WTC11 (cell line): ENCODE measurements around the gene NOP9. TPM values are rescaled to one million over a fixed set of nuclear protein-coding genes. Genes with fewer than 3 reads are reported as not detected.

Experiments used
- ATAC-seq: fragments of 200-7000 bp; cut with Tn5 transposase; 2 replicates; pipeline ENCODE4 v1.10.0; 2021; ENCODE audit warnings: mild to moderate bottlenecking, moderate library complexity
- CTCF ChIA-PET: fragments of 300-600 bp; sonication (Branson Sonifier 250); formaldehyde crosslinking; loops from one replicate; lab custom pipeline; 2021; ENCODE audit warnings: antibody characterized with exemption; lab: Charles Lee
- POLR2A ChIA-PET: fragments of 350-600 bp; sonication (Branson Sonifier 250); formaldehyde crosslinking; loops from one replicate; lab custom pipeline; 2021; ENCODE audit warnings: antibody characterized with exemption; lab: Charles Lee
- DNase-seq: peaks from one replicate; pipeline ENCODE4 v3.0.0; 2021; ENCODE audit warnings: low spot score
- H3K27ac Mint-ChIP-seq: 2 replicates; pipeline ENCODE4 v1.8.0; 2021; ENCODE audit warnings: mixed read lengths
- H3K27me3 Mint-ChIP-seq: 2 replicates; pipeline ENCODE4 v1.8.0; 2021; ENCODE audit warnings: low read depth, mild to moderate bottlenecking, moderate library complexity, mixed read lengths
- H3K36me3 Mint-ChIP-seq: 2 replicates; pipeline ENCODE4 v1.8.0; 2021; ENCODE audit warnings: mixed read lengths
- H3K4me1 Mint-ChIP-seq: 2 replicates; pipeline ENCODE4 v1.8.0; 2022; ENCODE audit warnings: mixed read lengths
- H3K4me3 Mint-ChIP-seq: 2 replicates; pipeline ENCODE4 v1.8.0; 2021; ENCODE audit warnings: mild to moderate bottlenecking, moderate library complexity, mixed read lengths
- H3K9me3 Mint-ChIP-seq: 2 replicates; pipeline ENCODE4 v1.8.0; 2021; ENCODE audit warnings: mixed read lengths
- ARID4B ChIP-seq: sonication (generic); formaldehyde crosslinking; IDR thresholded peaks from 2 replicates; pipeline ENCODE4 v1.8.0; 2023; ENCODE audit warnings: missing genetic modification reagents, mild to moderate bottlenecking, borderline replicate concordance
- CREM ChIP-seq: sonication (generic); formaldehyde crosslinking; IDR thresholded peaks from 2 replicates; pipeline ENCODE4 v1.8.1; 2022; ENCODE audit warnings: mild to moderate bottlenecking, missing genetic modification reagents, moderate library complexity
- FOXJ3 ChIP-seq: sonication (generic); formaldehyde crosslinking; IDR thresholded peaks from 2 replicates; pipeline ENCODE4 v1.9.0; 2021; ENCODE audit warnings: missing genetic modification reagents, mild to moderate bottlenecking, borderline replicate concordance
- FOXP1 ChIP-seq: sonication (generic); formaldehyde crosslinking; IDR thresholded peaks from 2 replicates; pipeline ENCODE4 v1.8.0; 2022; ENCODE audit warnings: missing genetic modification reagents, mild to moderate bottlenecking, moderate library complexity, borderline replicate concordance
- JAZF1 ChIP-seq: fragments of 250-450 bp; sonication (Bioruptor Pico); IDR thresholded peaks from 2 replicates; pipeline ENCODE4 v1.9.0; 2021; ENCODE audit warnings: moderate library complexity, mild to moderate bottlenecking, inconsistent platforms
- NFATC4 ChIP-seq: fragments of 250-450 bp; sonication (Bioruptor Pico); IDR thresholded peaks from 2 replicates; pipeline ENCODE4 v1.9.0; 2021; ENCODE audit warnings: mild to moderate bottlenecking
- SP1 ChIP-seq: sonication (generic); formaldehyde crosslinking; conservative IDR thresholded peaks from 2 replicates; pipeline ENCODE4 v1.8.1; 2022; ENCODE audit warnings: missing genetic modification reagents
- TEAD4 ChIP-seq: sonication (generic); formaldehyde crosslinking; IDR thresholded peaks from 2 replicates; pipeline ENCODE4 v1.8.0; 2022; ENCODE audit warnings: mild to moderate bottlenecking, missing genetic modification reagents
- ZBTB21 ChIP-seq: sonication (generic); formaldehyde crosslinking; IDR thresholded peaks from 2 replicates; pipeline ENCODE4 v1.8.1; 2023; ENCODE audit warnings: mild to moderate bottlenecking, missing genetic modification reagents, borderline replicate concordance
- ZNF121 ChIP-seq: sonication (generic); formaldehyde crosslinking; IDR thresholded peaks from 2 replicates; pipeline ENCODE4 v1.8.0; 2023; ENCODE audit warnings: missing genetic modification reagents
- ZNF263 ChIP-seq: sonication (generic); formaldehyde crosslinking; IDR thresholded peaks from 2 replicates; pipeline ENCODE4 v1.8.1; 2022; ENCODE audit warnings: low read depth, mild to moderate bottlenecking, moderate library complexity, missing genetic modification reagents
- ZNF281 ChIP-seq: sonication (generic); formaldehyde crosslinking; IDR thresholded peaks from 2 replicates; pipeline ENCODE4 v1.8.0; 2023; ENCODE audit warnings: mild to moderate bottlenecking, missing genetic modification reagents
- total RNA-seq: library from RNA; stranded (reverse); gene quantifications from 3 replicates; pipeline ENCODE4 v1.2.3, GENCODE V29; 2021
- TF ChIP-seq, protein P1 (sequence below): sonication (generic); formaldehyde crosslinking; IDR thresholded peaks from 2 replicates; pipeline ENCODE4 v1.8.0; 2022; ENCODE audit warnings: mild to moderate bottlenecking, missing genetic modification reagents
- TF ChIP-seq, protein P2 (sequence below): sonication (generic); formaldehyde crosslinking; IDR thresholded peaks from 2 replicates; pipeline ENCODE4 v1.8.0; 2022; ENCODE audit warnings: mild to moderate bottlenecking, missing genetic modification reagents
- TF ChIP-seq, protein P3 (sequence below): sonication (generic); formaldehyde crosslinking; IDR thresholded peaks from 2 replicates; pipeline ENCODE4 v1.8.1; 2023; ENCODE audit warnings: mild to moderate bottlenecking, missing genetic modification reagents, moderate library complexity
- TF ChIP-seq, protein P4 (sequence below): fragments of 250-450 bp; sonication (Bioruptor Pico); IDR thresholded peaks from 2 replicates; pipeline ENCODE4 v1.8.0; 2021; ENCODE audit warnings: mild to moderate bottlenecking

NOP9 gene
- total RNA-seq, 1 experiment from 2014 or later = 44.4 TPM

DNA sequence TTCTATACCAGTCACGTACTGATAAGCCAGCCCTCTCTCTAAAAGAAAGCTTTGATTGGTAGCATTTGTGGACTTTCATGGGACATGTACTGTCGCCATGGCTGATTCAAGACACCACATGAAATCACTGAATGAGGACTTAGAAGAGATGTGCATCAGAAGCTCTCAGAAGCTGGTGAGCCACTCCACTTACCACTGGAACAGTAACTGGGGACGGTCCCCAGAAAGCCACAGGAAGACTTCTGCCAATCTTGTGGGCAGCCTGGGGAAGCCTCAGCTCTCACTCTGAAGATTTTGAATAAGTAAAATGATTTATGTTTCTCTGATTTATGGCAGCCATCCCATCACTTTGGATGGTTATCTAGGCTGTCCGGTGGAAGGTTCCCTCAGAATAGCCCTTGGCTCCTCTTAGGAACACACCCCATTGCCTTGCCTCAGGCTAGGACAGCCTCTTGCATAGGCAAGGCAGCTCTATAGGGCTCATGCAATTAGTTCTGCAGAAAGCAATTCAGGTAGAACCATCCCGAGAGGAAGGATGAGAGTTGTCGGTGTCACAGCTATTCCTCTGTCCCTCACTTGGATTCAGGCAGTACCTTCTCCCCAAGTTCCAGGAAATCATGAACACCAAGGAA lies 9.9 kb upstream of the NOP9 start (continued):
- TF ChIP-seq, protein P1, sequence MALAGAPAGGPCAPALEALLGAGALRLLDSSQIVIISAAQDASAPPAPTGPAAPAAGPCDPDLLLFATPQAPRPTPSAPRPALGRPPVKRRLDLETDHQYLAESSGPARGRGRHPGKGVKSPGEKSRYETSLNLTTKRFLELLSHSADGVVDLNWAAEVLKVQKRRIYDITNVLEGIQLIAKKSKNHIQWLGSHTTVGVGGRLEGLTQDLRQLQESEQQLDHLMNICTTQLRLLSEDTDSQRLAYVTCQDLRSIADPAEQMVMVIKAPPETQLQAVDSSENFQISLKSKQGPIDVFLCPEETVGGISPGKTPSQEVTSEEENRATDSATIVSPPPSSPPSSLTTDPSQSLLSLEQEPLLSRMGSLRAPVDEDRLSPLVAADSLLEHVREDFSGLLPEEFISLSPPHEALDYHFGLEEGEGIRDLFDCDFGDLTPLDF (CRISPR knock-in tag) = no peak
- TF ChIP-seq FOXJ3 (CRISPR knock-in tag) (no peak), ZNF263 (CRISPR knock-in tag) (no peak)

GRCh38 chr14:24290746-24291145 lies 8.9 kb upstream of the NOP9 start:
- POLR2A ChIA-PET = interaction anchor here (1.0 kb wide), 1 partner anchor 19 kb away, joined by 3 read pairs; the partner anchor contains the start of gene RABGGTA
- Mint-ChIP-seq H3K4me3 (no peak overlapping the region), H3K4me1 (no peaks in the 10 kb centered on the region), H3K36me3 (no peaks in the 10 kb centered on the region; the same call in none of the 2 replicates), H3K9me3 (no peaks in the 10 kb centered on the region), H3K27ac (no peak overlapping the region), H3K27me3 (no peaks in the 10 kb centered on the region)
- TF ChIP-seq TEAD4 (no peak), ZNF281 (no peak), ARID4B (CRISPR knock-in tag) (no peak), JAZF1 (no peak), ZNF263 (CRISPR knock-in tag) (no peak), SP1 (CRISPR knock-in tag) (no peak), ZBTB21 (CRISPR knock-in tag) (no peak)
- TF ChIP-seq, protein P2, sequence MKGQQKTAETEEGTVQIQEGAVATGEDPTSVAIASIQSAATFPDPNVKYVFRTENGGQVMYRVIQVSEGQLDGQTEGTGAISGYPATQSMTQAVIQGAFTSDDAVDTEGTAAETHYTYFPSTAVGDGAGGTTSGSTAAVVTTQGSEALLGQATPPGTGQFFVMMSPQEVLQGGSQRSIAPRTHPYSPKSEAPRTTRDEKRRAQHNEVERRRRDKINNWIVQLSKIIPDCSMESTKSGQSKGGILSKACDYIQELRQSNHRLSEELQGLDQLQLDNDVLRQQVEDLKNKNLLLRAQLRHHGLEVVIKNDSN (CRISPR knock-in tag) = no peak
- ATAC-seq (no peak), DNase-seq (no peak)
- CTCF ChIA-PET = interaction anchor here (0.6 to 1.8 kb wide), 2 partner anchors 48 to 75 kb away, joined by 3 to 4 read pairs; partner anchors contain the start of genes MDP1 and TINF2

DNA sequence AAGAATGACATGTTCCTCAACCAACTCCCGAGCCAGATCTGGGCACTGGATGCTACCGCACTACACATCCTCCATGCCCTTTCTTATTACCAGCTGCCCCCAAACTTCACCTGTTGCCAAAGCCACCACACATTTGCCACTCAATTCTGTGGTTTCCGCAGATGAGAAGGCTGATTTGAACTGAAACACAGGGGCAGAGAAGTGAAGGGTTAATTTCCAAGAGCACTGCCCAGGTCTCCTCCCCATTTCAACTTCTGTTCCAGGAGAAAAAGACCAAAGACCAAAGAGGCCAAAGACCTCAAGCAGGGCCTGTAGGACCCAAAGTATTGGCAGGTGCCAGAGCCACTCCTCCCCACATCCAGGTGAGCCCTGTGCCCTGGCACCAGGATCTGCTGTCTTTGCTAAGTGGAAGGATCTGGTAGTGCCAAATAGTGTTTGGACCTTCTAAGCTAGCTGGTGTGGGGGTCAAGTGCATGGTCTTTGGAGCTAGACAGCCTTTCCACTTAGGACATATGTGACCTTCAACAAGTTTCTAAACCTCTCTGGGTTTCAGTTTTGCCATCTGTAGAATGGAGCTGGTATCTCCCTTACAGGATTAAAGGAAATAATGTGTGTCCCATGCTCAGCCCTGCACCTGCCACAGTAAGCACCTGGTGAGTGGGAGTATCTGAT lies 8.1 kb upstream of the NOP9 start:
- Mint-ChIP-seq H3K9me3 (no peaks in the 10 kb centered on the region), H3K27me3 (no peaks in the 10 kb centered on the region), H3K36me3 (no peaks in the 10 kb centered on the region; the same call in none of the 2 replicates), H3K4me3 (no peak overlapping the region), H3K27ac (no peak overlapping the region), H3K4me1 (no peaks in the 10 kb centered on the region)
- DNase-seq = no peak
- ATAC-seq = no peak
- ChIA-PET POLR2A (interaction anchor here (1.0 kb wide), 1 partner anchor 20 kb away, joined by 3 read pairs; the partner anchor contains the start of gene RABGGTA), CTCF (interaction anchor here (0.6 to 2.3 kb wide), 5 partner anchors 16 to 76 kb away, joined by 3 to 8 read pairs (median 3); partner anchors contain the start of genes CIDEB, MDP1, RABGGTA and TINF2)
- no peak for TF ChIP-seq ZNF121 (CRISPR knock-in tag)
- TF ChIP-seq, protein P1 (CRISPR knock-in tag) = no peak
- TF ChIP-seq TEAD4 = no peak
- no peak for TF ChIP-seq CREM (CRISPR knock-in tag)
- TF ChIP-seq NFATC4 (CRISPR knock-in tag) = no peak
- TF ChIP-seq ZNF263 (CRISPR knock-in tag) = no peak
- TF ChIP-seq, protein P3, sequence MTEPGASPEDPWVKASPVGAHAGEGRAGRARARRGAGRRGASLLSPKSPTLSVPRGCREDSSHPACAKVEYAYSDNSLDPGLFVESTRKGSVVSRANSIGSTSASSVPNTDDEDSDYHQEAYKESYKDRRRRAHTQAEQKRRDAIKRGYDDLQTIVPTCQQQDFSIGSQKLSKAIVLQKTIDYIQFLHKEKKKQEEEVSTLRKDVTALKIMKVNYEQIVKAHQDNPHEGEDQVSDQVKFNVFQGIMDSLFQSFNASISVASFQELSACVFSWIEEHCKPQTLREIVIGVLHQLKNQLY (CRISPR knock-in tag) = no peak
- no peak for TF ChIP-seq FOXP1 (CRISPR knock-in tag)
- TF ChIP-seq, protein P4, sequence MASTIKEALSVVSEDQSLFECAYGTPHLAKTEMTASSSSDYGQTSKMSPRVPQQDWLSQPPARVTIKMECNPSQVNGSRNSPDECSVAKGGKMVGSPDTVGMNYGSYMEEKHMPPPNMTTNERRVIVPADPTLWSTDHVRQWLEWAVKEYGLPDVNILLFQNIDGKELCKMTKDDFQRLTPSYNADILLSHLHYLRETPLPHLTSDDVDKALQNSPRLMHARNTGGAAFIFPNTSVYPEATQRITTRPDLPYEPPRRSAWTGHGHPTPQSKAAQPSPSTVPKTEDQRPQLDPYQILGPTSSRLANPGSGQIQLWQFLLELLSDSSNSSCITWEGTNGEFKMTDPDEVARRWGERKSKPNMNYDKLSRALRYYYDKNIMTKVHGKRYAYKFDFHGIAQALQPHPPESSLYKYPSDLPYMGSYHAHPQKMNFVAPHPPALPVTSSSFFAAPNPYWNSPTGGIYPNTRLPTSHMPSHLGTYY (CRISPR knock-in tag) = no peak
- no peak for TF ChIP-seq JAZF1
